Mucosa of rectum (tissue), 2 donors: ENCODE measurements around the gene TUBB4B.
A peak's percentile ranks its signal among the peaks of the same experiment; 100 is the strongest.

Experiments used
- H3K27ac ChIP-seq, 2 donors: one replicate each; pipeline ENCODE4 v1.7.0; 2013; ENCODE audit warnings: inconsistent platforms in 2 of 2, low read depth in 2 of 2, low read length in 2 of 2
- H3K27me3 ChIP-seq, 2 donors: one replicate each; pipeline ENCODE4 v1.7.0; 2013; ENCODE audit warnings: low read length in 2 of 2; ENCODE audit not compliant: control insufficient read depth in 2 of 2, insufficient read depth in 2 of 2
- H3K36me3 ChIP-seq, 2 donors: one replicate each; pipeline ENCODE4 v1.7.0; 2013; ENCODE audit warnings: low read length in 2 of 2; ENCODE audit not compliant: control insufficient read depth in 2 of 2, insufficient read depth in 2 of 2
- H3K4me1 ChIP-seq, 2 donors: one replicate each; pipeline ENCODE4 v1.7.0; 2013; ENCODE audit warnings: low read length in 2 of 2, mild to moderate bottlenecking in 1 of 2; ENCODE audit not compliant: control insufficient read depth in 2 of 2, insufficient read depth in 2 of 2
- H3K4me3 ChIP-seq, 2 donors: one replicate each; pipeline ENCODE4 v1.7.0; 2013; ENCODE audit warnings: low read length in 2 of 2
- H3K9ac ChIP-seq, 2 donors: one replicate each; pipeline ENCODE4 v1.7.0; 2013; ENCODE audit warnings: low read length in 2 of 2, low read depth in 1 of 2, mild to moderate bottlenecking in 1 of 2
- H3K9me3 ChIP-seq, 2 donors: one replicate each; pipeline ENCODE4 v1.7.0; 2013; ENCODE audit warnings: low read length in 2 of 2; ENCODE audit not compliant: control insufficient read depth in 2 of 2
- donor health status: healthy.
- donor health status: Normal muscosa, but diverticular disease.

TUBB4B gene

GRCh38 chr9:137198902-137199283 lies 42.2 kb upstream of the TUBB4B start:
- Histone ChIP-seq H3K4me1 (peaks cover 59 to 64% of the 10 kb centered on the region in 2 donors), H3K36me3 (no peaks in the 10 kb centered on the region), H3K4me3 (peak overlapping the region; percentile 67 to 72), H3K9me3 (no peaks in the 10 kb centered on the region), H3K9ac (peak overlapping the region; percentile 83), H3K27ac (peak overlapping the region; percentile 96 to 97), H3K27me3 (no peaks in the 10 kb centered on the region)

- H3K9ac ChIP-seq = peak overlapping the region; percentile 83
- H3K4me3 ChIP-seq = peak overlapping the region; percentile 67 to 72
- peak overlapping the region; percentile 96 to 97 for H3K27ac ChIP-seq
- no peaks in the 10 kb centered on the region for H3K9me3 ChIP-seq
- H3K36me3 ChIP-seq = no peaks in the 10 kb centered on the region
- peaks cover 59 to 64% of the 10 kb centered on the region in 2 donors for H3K4me1 ChIP-seq
- H3K27me3 ChIP-seq = no peaks in the 10 kb centered on the region
These were observed 41.5 kb upstream of the TUBB4B start for GRCh38 chr9:137199411-137200121.

- no peaks in the 10 kb centered on the region for H3K36me3 ChIP-seq
- H3K27ac ChIP-seq = peak within 1 kb of the TSS; percentile 96 to 97
- H3K4me1 ChIP-seq = peaks cover 58 to 59% of the 10 kb centered on the region in 2 donors
- peak within 1 kb of the TSS; percentile 83 for H3K9ac ChIP-seq
- H3K27me3 ChIP-seq = no peaks in the 10 kb centered on the region
- peak within 1 kb of the TSS; percentile 67 to 81 for H3K4me3 ChIP-seq
- H3K9me3 ChIP-seq = no peaks in the 10 kb centered on the region
These were observed 40.5 kb upstream of the TUBB4B start, which contains the start of gene TPRN for GRCh38 chr9:137200311-137201204. TPRN (minus strand) TSS chr9:137200741; CDS start chr9:137200711, 30 bp downstream.

GRCh38 chr9:137201205-137201868 lies 39.8 kb upstream of the TUBB4B start:
- H3K9ac ChIP-seq = peak overlapping the region; percentile 67 to 74
- no peaks in the 10 kb centered on the region for H3K27me3 ChIP-seq
- H3K27ac ChIP-seq = peak overlapping the region; percentile 74 to 90
- H3K4me3 ChIP-seq = peak overlapping the region; percentile 67 to 81
- H3K36me3 ChIP-seq = no peaks in the 10 kb centered on the region
- H3K9me3 ChIP-seq = no peaks in the 10 kb centered on the region
- H3K4me1 ChIP-seq = peaks cover 57% of the 10 kb centered on the region in 2 donors

GRCh38 chr9:137202966-137203365 lies 38.1 kb upstream of the TUBB4B start:
- H3K9me3 ChIP-seq = no peaks in the 10 kb centered on the region
- H3K27me3 ChIP-seq = no peaks in the 10 kb centered on the region
- no peak overlapping the region for H3K9ac ChIP-seq
- H3K4me3 ChIP-seq = no peak overlapping the region
- H3K27ac ChIP-seq = no peak overlapping the region
- H3K4me1 ChIP-seq = peaks cover 50 to 54% of the 10 kb centered on the region in 2 donors
- no peaks in the 10 kb centered on the region for H3K36me3 ChIP-seq

GRCh38 chr9:137204731-137205125 lies 36.4 kb upstream of the TUBB4B start:
- H3K4me3 ChIP-seq = peak overlapping the region; percentile 90 to 98
- peak overlapping the region; percentile 55 to 83 for H3K27ac ChIP-seq
- H3K36me3 ChIP-seq = no peaks in the 10 kb centered on the region
- H3K4me1 ChIP-seq = peaks cover 37 to 38% of the 10 kb centered on the region in 2 donors
- peak overlapping the region; percentile 86 to 88 for H3K9ac ChIP-seq
- no peaks in the 10 kb centered on the region for H3K9me3 ChIP-seq
- no peaks in the 10 kb centered on the region for H3K27me3 ChIP-seq

GRCh38 chr9:137205126-137206069 lies 35.7 kb upstream of the TUBB4B start, which contains the start of the genes NDOR1 and TMEM203:
NDOR1 (plus strand) TSS chr9:137205700; CDS start chr9:137205778, 78 bp downstream.
TMEM203 (minus strand) TSS chr9:137205648; CDS start chr9:137205414, 234 bp downstream.
- Histone ChIP-seq H3K4me3 (peak within 1 kb of the TSS; percentile 90 to 98), H3K27me3 (no peaks in the 10 kb centered on the region), H3K9me3 (no peaks in the 10 kb centered on the region), H3K27ac (peak within 1 kb of the TSS; percentile 57 to 83), H3K36me3 (no peaks in the 10 kb centered on the region), H3K9ac (peak within 1 kb of the TSS; percentile 88 to 93), H3K4me1 (peaks cover 37 to 38% of the 10 kb centered on the region in 2 donors)

GRCh38 chr9:137206602-137207001 lies 34.5 kb upstream of the TUBB4B start:
- Histone ChIP-seq H3K4me3 (peak overlapping the region; percentile 90 to 98), H3K36me3 (no peaks in the 10 kb centered on the region), H3K9ac (peak overlapping the region in 1 of 2 donors; percentile 93), H3K27ac (no peak overlapping the region), H3K27me3 (no peaks in the 10 kb centered on the region), H3K4me1 (peaks cover 31 to 32% of the 10 kb centered on the region in 2 donors), H3K9me3 (no peaks in the 10 kb centered on the region)

GRCh38 chr9:137211532-137211931 lies 29.6 kb upstream of the TUBB4B start:
- no peak overlapping the region for H3K27ac ChIP-seq
- peaks cover 3 to 6% of the 10 kb centered on the region in 2 donors for H3K4me1 ChIP-seq
- H3K27me3 ChIP-seq = no peaks in the 10 kb centered on the region
- H3K9me3 ChIP-seq = no peaks in the 10 kb centered on the region
- no peak overlapping the region for H3K9ac ChIP-seq
- no peak overlapping the region for H3K4me3 ChIP-seq
- no peaks in the 10 kb centered on the region for H3K36me3 ChIP-seq
